ENCODE data around the gene ZNRF1.

Gene ZNRF1

GRCh38 chr16:75066861-75067447 is 68.1 kb downstream of the ZNRF1 start:
- H3K4me3 Mint-ChIP-seq, result no peak overlapping the region
- no peaks in the 10 kb centered on the region for H3K27me3 Mint-ChIP-seq
- no peak overlapping the region for H3K27ac Mint-ChIP-seq
- peaks cover 52% of the 10 kb centered on the region for H3K4me1 Mint-ChIP-seq (ENCODE audit: low read depth)
- H3K36me3 Mint-ChIP-seq (ENCODE audit: low read depth), result no peaks in the 10 kb centered on the region
- H3K9me3 Mint-ChIP-seq, result no peaks in the 10 kb centered on the region
- no peak for DNase-seq

GRCh38 chr16:75068085-75069031 is 69.5 kb downstream of the ZNRF1 start:
- no peak overlapping the region for H3K4me3 Mint-ChIP-seq
- H3K27me3 Mint-ChIP-seq, result no peaks in the 10 kb centered on the region
- peaks cover 48% of the 10 kb centered on the region for H3K4me1 Mint-ChIP-seq (ENCODE audit: low read depth)
- H3K36me3 Mint-ChIP-seq (ENCODE audit: low read depth), result no peaks in the 10 kb centered on the region
- no peak for DNase-seq
- no peak overlapping the region for H3K27ac Mint-ChIP-seq
- no peaks in the 10 kb centered on the region for H3K9me3 Mint-ChIP-seq

GRCh38 chr16:75070012-75070841 is 71.4 kb downstream of the ZNRF1 start:
- Mint-ChIP-seq H3K4me3 (no peak overlapping the region), H3K27me3 (no peaks in the 10 kb centered on the region), H3K27ac (peak overlapping the region; percentile 34), H3K9me3 (no peaks in the 10 kb centered on the region), H3K4me1 (ENCODE audit: low read depth) (peaks cover 48% of the 10 kb centered on the region), H3K36me3 (ENCODE audit: low read depth) (peaks cover 3% of the 10 kb centered on the region)
- no peak for DNase-seq

GRCh38 chr16:75071621-75072020 is 72.8 kb downstream of the ZNRF1 start:
- Mint-ChIP-seq H3K4me1 (ENCODE audit: low read depth) (peaks cover 51% of the 10 kb centered on the region), H3K4me3 (no peak overlapping the region), H3K27me3 (no peaks in the 10 kb centered on the region), H3K9me3 (no peaks in the 10 kb centered on the region), H3K27ac (no peak overlapping the region), H3K36me3 (ENCODE audit: low read depth) (peaks cover 6% of the 10 kb centered on the region)
- DNase-seq, result no peak

GRCh38 chr16:75072239-75072947 is 73.6 kb downstream of the ZNRF1 start:
- H3K27ac Mint-ChIP-seq, result no peak overlapping the region
- H3K9me3 Mint-ChIP-seq, result peaks cover 3% of the 10 kb centered on the region
- no peak overlapping the region for H3K4me3 Mint-ChIP-seq
- H3K4me1 Mint-ChIP-seq (ENCODE audit: low read depth), result peaks cover 53% of the 10 kb centered on the region
- no peaks in the 10 kb centered on the region for H3K27me3 Mint-ChIP-seq
- H3K36me3 Mint-ChIP-seq (ENCODE audit: low read depth), result peaks cover 8% of the 10 kb centered on the region
- DNase-seq, result no peak

- Mint-ChIP-seq H3K9me3 (peaks cover 3% of the 10 kb centered on the region), H3K4me3 (peak overlapping the region; percentile 16), H3K4me1 (ENCODE audit: low read depth) (peaks cover 56% of the 10 kb centered on the region), H3K27me3 (no peaks in the 10 kb centered on the region), H3K36me3 (ENCODE audit: low read depth) (peaks cover 11% of the 10 kb centered on the region), H3K27ac (peak overlapping the region; percentile 45)
- DNase-seq, result no peak
Observed at GRCh38 chr16:75073545-75074303, 74.9 kb downstream of the ZNRF1 start.

- peaks cover 58% of the 10 kb centered on the region for H3K4me1 Mint-ChIP-seq (ENCODE audit: low read depth)
- no peaks in the 10 kb centered on the region for H3K27me3 Mint-ChIP-seq
- H3K9me3 Mint-ChIP-seq, result peaks cover 3% of the 10 kb centered on the region
- H3K4me3 Mint-ChIP-seq, result peak overlapping the region; percentile 16
- peaks cover 11% of the 10 kb centered on the region for H3K36me3 Mint-ChIP-seq (ENCODE audit: low read depth)
- H3K27ac Mint-ChIP-seq, result peak overlapping the region; percentile 45
- no peak for DNase-seq
Observed at GRCh38 chr16:75074304-75074793, 75.5 kb downstream of the ZNRF1 start.

- Mint-ChIP-seq H3K36me3 (ENCODE audit: low read depth) (peaks cover 11% of the 10 kb centered on the region), H3K27me3 (no peaks in the 10 kb centered on the region), H3K4me1 (ENCODE audit: low read depth) (peaks cover 59% of the 10 kb centered on the region), H3K4me3 (peak overlapping the region; percentile 44), H3K9me3 (peaks cover 3% of the 10 kb centered on the region), H3K27ac (peak overlapping the region; percentile 91)
- peak; percentile 81 for DNase-seq
Observed at GRCh38 chr16:75074920-75075687, 76.3 kb downstream of the ZNRF1 start.

- Mint-ChIP-seq H3K27ac (peak overlapping the region; percentile 91), H3K4me1 (ENCODE audit: low read depth) (peaks cover 59% of the 10 kb centered on the region), H3K27me3 (no peaks in the 10 kb centered on the region)
Observed at GRCh38 chr16:75075688-75076268, 77.0 kb downstream of the ZNRF1 start.

GRCh38 chr16:75078886-75079285 is 80.1 kb downstream of the ZNRF1 start:
- Mint-ChIP-seq H3K36me3 (ENCODE audit: low read depth) (peaks cover 11% of the 10 kb centered on the region), H3K4me1 (ENCODE audit: low read depth) (peaks cover 53% of the 10 kb centered on the region), H3K4me3 (no peak overlapping the region), H3K27ac (no peak overlapping the region), H3K27me3 (no peaks in the 10 kb centered on the region), H3K9me3 (peaks cover 3% of the 10 kb centered on the region)
- no peak for DNase-seq

More at GRCh38 chr16:75075688-75076268, 77.0 kb downstream of the ZNRF1 start:
- H3K4me3 Mint-ChIP-seq, result peak overlapping the region; percentile 44
- DNase-seq, result no peak
- H3K9me3 Mint-ChIP-seq, result peaks cover 3% of the 10 kb centered on the region
- H3K36me3 Mint-ChIP-seq (ENCODE audit: low read depth), result peaks cover 11% of the 10 kb centered on the region

GRCh38 chr16:75079346-75079926 is 80.6 kb downstream of the ZNRF1 start:
- peaks cover 3% of the 10 kb centered on the region for H3K9me3 Mint-ChIP-seq
- H3K36me3 Mint-ChIP-seq (ENCODE audit: low read depth), result peaks cover 8% of the 10 kb centered on the region
- no peak overlapping the region for H3K4me3 Mint-ChIP-seq
- no peak overlapping the region for H3K27ac Mint-ChIP-seq
- peaks cover 52% of the 10 kb centered on the region for H3K4me1 Mint-ChIP-seq (ENCODE audit: low read depth)
- H3K27me3 Mint-ChIP-seq, result no peaks in the 10 kb centered on the region
- no peak for DNase-seq
